K562 (cell line): Measurements from ENCODE around the gene KCNJ12. TPM values are rescaled to one million over a fixed set of nuclear protein-coding genes. Genes with fewer than 3 reads are reported as not detected.
"Not testable (repeated sequence)": the region's sequence is repeated elsewhere in the genome, so short reads cannot be mapped to it uniquely, and the experiment has no call there.

Experiments used
- ATAC-seq: fragments of 200-7000 bp; cut with Tn5 transposase; 3 replicates; pipeline ENCODE4 v1.9.1; 2020; ENCODE audit warnings: moderate library complexity
- BruUV-seq: library from RNA; stranded (reverse); fragments of 400-500 nt; replicated peaks from 2 replicates; lab custom pipeline; 2021; lab: Mats Ljungman, UMichigan
- CTCF ChIA-PET: fragments of 300-600 bp; formaldehyde crosslinking; extraction: SDS; loops from one replicate; lab custom pipeline; 2021; ENCODE audit warnings: low intra/inter-chr PET ratio; lab: Yijun Ruan, JAX
- POLR2A ChIA-PET: fragments of 300-600, 350-650 bp; sonication (Branson Sonifier 250); formaldehyde crosslinking; extraction: SDS; loops from one replicate; lab custom pipeline; 2021; ENCODE audit warnings: antibody characterized with exemption, inconsistent platforms; lab: Yijun Ruan, JAX
- DNase-seq, 4 experiments: peaks; one replicate each; pipeline versions ENCODE4 v3.0.0 to v3.0.0-alpha.2; 2011 to 2018; ENCODE audit warnings: low spot score in 3 of 4, mixed read lengths in 3 of 4; ENCODE audit errors: extremely low read depth in 1 of 4
- FAIRE-seq: peaks from 2 replicates; lab custom pipeline; 2011; peaks lifted over from hg19 to GRCh38; lab: Jason Lieb, UNC
- H2AFZ ChIP-seq: 2 replicates; pipeline ENCODE4 v1.6.0; 2011; ENCODE audit warnings: low read depth, low read length, control low read depth, inconsistent platforms
- H3K27ac ChIP-seq: fragments of 200-600 bp; 3 replicates; pipeline ENCODE4 v1.8.0; 2011; ENCODE audit warnings: low read depth, mild to moderate bottlenecking, control low read depth, inconsistent platforms, low read length, moderate library complexity, mixed read lengths; ENCODE audit errors: extremely low read depth
- H3K27me3 ChIP-seq, 2 experiments: fragments of 300-600 bp in 1 of 2; 2 replicates in 1 of 2; 3 replicates in 1 of 2; pipeline versions ENCODE4 v1.6.0 to v1.8.0; 2011; ENCODE audit warnings: inconsistent platforms in 2 of 2, low read length in 2 of 2, mild to moderate bottlenecking in 1 of 2, mixed read lengths in 1 of 2, moderate library complexity in 1 of 2; ENCODE audit not compliant: control insufficient read depth in 2 of 2, insufficient read depth in 2 of 2
- H3K36me3 ChIP-seq: fragments of 300-600 bp; 3 replicates; pipeline ENCODE4 v1.8.0; 2011; ENCODE audit warnings: mild to moderate bottlenecking, low read length, inconsistent platforms; ENCODE audit not compliant: control insufficient read depth, insufficient read depth
- H3K4me1 ChIP-seq, 2 experiments: fragments of 200-600 bp in 1 of 2; replicated peaks in 1 of 2; 2 replicates in 1 of 2; 3 replicates in 1 of 2; pipeline versions ENCODE4 v1.5.1 to v1.8.0; 2011; ENCODE audit warnings: inconsistent platforms in 2 of 2, low read length in 2 of 2, mild to moderate bottlenecking in 1 of 2, mixed read lengths in 1 of 2, moderate library complexity in 1 of 2; ENCODE audit not compliant: control insufficient read depth in 2 of 2, insufficient read depth in 2 of 2
- H3K4me2 ChIP-seq: 2 replicates; pipeline ENCODE4 v1.6.1; 2011; ENCODE audit warnings: low read length, control low read depth, inconsistent platforms, mixed read lengths; ENCODE audit not compliant: insufficient read depth
- H3K4me3 ChIP-seq: fragments of 200-600 bp; sonication (generic), shearing (Covaris generic); 2 replicates; pipeline ENCODE4 v1.5.1; 2016; ENCODE audit warnings: control low read depth, inconsistent platforms
- H3K79me2 ChIP-seq: fragments of 200-600 bp; 3 replicates; pipeline ENCODE4 v1.8.0; 2011; ENCODE audit warnings: low read length, inconsistent platforms; ENCODE audit not compliant: control insufficient read depth, insufficient read depth
- H3K9ac ChIP-seq, 2 experiments: 2 replicates each; pipeline versions ENCODE4 v1.6.0 to v1.6.1; 2011; ENCODE audit warnings: low read depth in 2 of 2, low read length in 2 of 2, control low read depth in 1 of 2, inconsistent platforms in 1 of 2, mild to moderate bottlenecking in 1 of 2, mixed read lengths in 1 of 2; ENCODE audit not compliant: insufficient read depth in 1 of 2
- H3K9me1 ChIP-seq: one replicate; pipeline ENCODE4 v1.6.0; 2011; ENCODE audit warnings: inconsistent platforms, mild to moderate bottlenecking, low read length, moderate library complexity; ENCODE audit not compliant: control insufficient read depth, insufficient read depth
- H3K9me3 ChIP-seq: replicated peaks from 2 replicates; pipeline ENCODE4 v1.5.1; 2011; ENCODE audit warnings: low read depth, low read length, inconsistent platforms; ENCODE audit not compliant: control insufficient read depth, insufficient read depth
- H4K20me1 ChIP-seq: replicated peaks from 2 replicates; pipeline ENCODE4 v1.6.1; 2011; ENCODE audit warnings: low read length, inconsistent platforms, mixed read lengths; ENCODE audit not compliant: control insufficient read depth, insufficient read depth
- CBX5 ChIP-seq: IDR thresholded peaks from 2 replicates; pipeline ENCODE4 v1.6.1; 2014; ENCODE audit warnings: low read depth, borderline replicate concordance
- HINFP ChIP-seq: fragments of 450-650 bp; conservative IDR thresholded peaks from 2 replicates; pipeline ENCODE4 v1.6.1; 2016; ENCODE audit warnings: missing genetic modification characterization, low read depth, mild to moderate bottlenecking, control low read depth, missing compliant biosample characterization
- IFI16 ChIP-seq: fragments of 250-450 bp; sonication (Bioruptor Pico); IDR thresholded peaks from 2 replicates; pipeline ENCODE4 v2.1.2; 2022; ENCODE audit warnings: mild to moderate bottlenecking, inconsistent platforms
- ILF3 ChIP-seq: fragments of 450-650 bp; IDR thresholded peaks from 2 replicates; pipeline ENCODE4 v1.6.1; 2018; ENCODE audit warnings: antibody characterized with exemption, mild to moderate bottlenecking, moderate library complexity, borderline replicate concordance
- PHTF2 ChIP-seq: fragments of 250-450 bp; sonication (Bioruptor Pico); IDR thresholded peaks from 2 replicates; pipeline ENCODE4 v1.5.0; 2021; ENCODE audit warnings: mild to moderate bottlenecking
- USF2 ChIP-seq: sonication (generic); formaldehyde crosslinking; IDR thresholded peaks from 2 replicates; pipeline ENCODE4 v1.5.0; 2020; ENCODE audit warnings: missing genetic modification reagents
- ZBTB26 ChIP-seq: fragments of 450-650 bp; formaldehyde crosslinking; IDR thresholded peaks from 2 replicates; pipeline ENCODE4 v1.4.0; 2022; ENCODE audit warnings: missing genetic modification characterization
- ZNF146 ChIP-seq: IDR thresholded peaks from one replicate; pipeline ENCODE4 v1.6.1; 2018; ENCODE audit warnings: missing compliant biosample characterization; ENCODE audit not compliant: unreplicated experiment
- ZNF445 ChIP-seq: fragments of 250-450 bp; sonication (Bioruptor Pico); IDR thresholded peaks from 2 replicates; pipeline ENCODE4 v1.4.0; 2020; ENCODE audit warnings: low read depth, mild to moderate bottlenecking, moderate library complexity
- WGBS: fragments of 100-300 bp; shearing (Covaris generic); methylation state at CpG from one replicate; pipeline ENCODE4 v1.1.6; 2016; ENCODE audit warnings: low coverage, mixed read lengths; ENCODE audit not compliant: insufficient coverage; ENCODE audit errors: missing lambda C conversion rate; 5-methylcytosine and 5-hydroxymethylcytosine counted together
- in situ Hi-C: fragments of 300-500 bp; cut with MboI; formaldehyde crosslinking; loops from 4 replicates; pipeline ENCODE4 v1.15.0; 2018; ENCODE audit warnings: inconsistent platforms, mixed read lengths
- intact Hi-C: fragments of 100-400 bp; cut with micrococcal nuclease; formaldehyde crosslinking; loops from 2 replicates; pipeline ENCODE4 v1.14.2; 2022
- polyA plus RNA-seq, 8 experiments: library from polyadenylated mRNA; depleted of rRNA in 4 of 8; stranded (reverse) in 5 of 8; unstranded in 3 of 8; fragments of >200 nt; fragmentation: Nextera tagmentation in 2 of 8; fragmentation: Illumina TruSeq in 1 of 8; extraction: Ambion mirVana in 2 of 8; extraction: Trizol in 1 of 8; gene quantifications; 2 replicates each; pipeline versions ENCODE4 v1.2.1 to v1.2.3, GENCODE V29; 2011 to 2014; ENCODE audit warnings: inconsistent platforms in 1 of 8, missing spikeins in 1 of 8
- total RNA-seq, 7 experiments: library from RNA; depleted of rRNA in 6 of 7; stranded (reverse); fragments of >200 nt in 6 of 7; fragmentation: Illumina TruSeq in 2 of 7; extraction: Trizol in 2 of 7; gene quantifications; 2 replicates each; pipeline versions ENCODE4 v1.2.1 to v1.2.3, GENCODE V29; 2011 to 2021; ENCODE audit warnings: low replicate concordance in 1 of 7

The KCNJ12 gene
- total and polyA plus RNA-seq, 9 of the 15 experiments (the other 6 are each of a cell fraction or from before 2014, with no cell fraction given) = 0.02 TPM; not detected in 8

GRCh38 chr17:21456449-21456848, 80.3 kb downstream of the KCNJ12 start:
- BruUV-seq, H3K27ac ChIP-seq, H3K9me3 ChIP-seq, in situ Hi-C loops, DNase-seq, H3K9me1 ChIP-seq, FAIRE-seq, H3K27me3 ChIP-seq, H4K20me1 ChIP-seq, H2AFZ ChIP-seq, H3K79me2 ChIP-seq, H3K4me3 ChIP-seq, H3K4me2 ChIP-seq, CTCF ChIA-PET, H3K36me3 ChIP-seq, ATAC-seq, POLR2A ChIA-PET, H3K9ac ChIP-seq: not testable (repeated sequence)
- TF ChIP-seq ZNF146 (CRISPR knock-in tag) = peak; percentile 47
- H3K4me1 ChIP-seq = peaks cover 0 to 12% of the 10 kb centered on the region in 2 experiments; a peak in 3 of 5 replicates
- intact Hi-C loops = loop anchor here (10.0 kb wide), 1 partner anchor 332 kb away; the partner anchor contains the start of gene DHRS7B
- 44% methylated on average over 4 of the region's 5 CpGs for WGBS

- H2AFZ ChIP-seq = no peak overlapping the region
- BruUV-seq = no TSS peak
- H3K27ac ChIP-seq = no peak overlapping the region
- H3K27me3 ChIP-seq = peaks cover 0 to 6% of the 10 kb centered on the region in 2 experiments; a peak in 1 of 5 replicates
- peaks cover 0 to 12% of the 10 kb centered on the region in 2 experiments; a peak in 4 of 5 replicates for H3K4me1 ChIP-seq
- CTCF ChIA-PET = interaction anchor here (0.5 to 0.8 kb wide), 2 partner anchors 55 to 56 kb away, joined by 3 read pairs; no protein-coding TSS in a partner anchor
- ATAC-seq = peak; percentile 99
- H3K9me3 ChIP-seq = no peaks in the 10 kb centered on the region
- no peaks in the 10 kb centered on the region for H3K79me2 ChIP-seq
- peak; percentile 93 for FAIRE-seq
- in situ Hi-C loops = no loop called here
- no peak overlapping the region for H3K4me3 ChIP-seq
- H3K4me2 ChIP-seq = no peak overlapping the region
- H3K36me3 ChIP-seq = no peaks in the 10 kb centered on the region
- H3K9me1 ChIP-seq = no peaks in the 10 kb centered on the region
- no peaks in the 10 kb centered on the region for H4K20me1 ChIP-seq
- POLR2A ChIA-PET = interaction anchor here (0.7 kb wide), 1 partner anchor 31 kb away, joined by 4 read pairs; no protein-coding TSS in a partner anchor
- DNase-seq = peak; percentile 87 to 95 (median 92)
- 21% methylated on average over 22 of the region's 36 CpGs for WGBS
- intact Hi-C loops = loop anchor here (1.0 to 10.0 kb wide), 2 partner anchors 54 to 333 kb away; partner anchors contain the start of gene DHRS7B
- H3K9ac ChIP-seq = no peak overlapping the region
- TF ChIP-seq USF2 (CRISPR knock-in tag) = no peak
- TF ChIP-seq PHTF2 (CRISPR knock-in tag) = no peak
- TF ChIP-seq ILF3 = no peak
- no peak for TF ChIP-seq IFI16 (CRISPR knock-in tag)
- no peak for TF ChIP-seq ZNF445 (CRISPR knock-in tag)
- no peak for TF ChIP-seq CBX5
- TF ChIP-seq HINFP = no peak
- no peak for TF ChIP-seq ZBTB26
Observed at GRCh38 chr17:21457051-21458026, 81.2 kb downstream of the KCNJ12 start.
